ENCODE results near the gene RNF7.

The RNF7 gene

DNA sequence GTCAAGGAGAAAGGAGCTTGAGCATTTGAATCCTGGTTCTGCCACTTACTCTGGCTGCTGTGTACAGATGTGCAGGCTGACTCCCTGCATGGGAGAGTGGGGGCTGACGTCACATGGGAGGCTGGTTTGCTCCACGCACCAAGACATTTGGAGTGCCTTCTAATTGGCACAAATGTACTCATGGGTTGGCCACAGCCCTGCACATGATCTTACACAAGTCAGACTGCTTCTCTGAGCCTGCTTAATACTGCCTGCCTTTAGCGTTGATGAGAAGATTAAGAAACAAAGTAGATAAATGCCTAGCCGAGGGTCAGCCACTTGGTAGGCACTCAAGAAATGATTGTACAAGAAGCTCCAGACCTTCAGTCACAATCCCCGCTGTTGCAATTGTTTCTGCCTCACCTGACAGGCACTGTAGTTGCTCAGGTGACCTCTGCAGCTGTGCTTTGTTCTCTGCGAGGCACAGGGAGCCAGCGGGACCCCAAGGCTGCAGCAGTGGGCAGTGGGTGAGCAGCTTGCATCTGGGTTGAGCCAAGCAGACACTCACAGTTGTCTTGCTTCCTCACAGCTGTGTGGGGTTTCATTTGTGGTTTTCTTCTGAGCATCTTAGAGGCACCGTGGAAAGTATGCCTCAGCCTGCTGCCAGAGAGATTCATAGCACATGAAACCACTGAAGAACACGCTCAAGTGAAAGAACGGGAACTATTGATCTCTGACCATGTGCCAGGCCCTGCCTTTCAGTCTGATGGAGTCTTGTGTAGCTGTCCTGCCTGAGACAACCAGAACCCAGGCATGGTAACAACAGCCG, 58.2 kb downstream of the RNF7 start:
- Histone ChIP-seq H3K27ac (replicated peaks) (peak overlapping the region; percentile 86), H3K27me3 (ENCODE audit: insufficient read depth, poor library complexity, severe bottlenecking) (no peaks in the 10 kb centered on the region), H3K4me3 (replicated peaks; ENCODE audit: insufficient read depth, low read length) (0 out of 2 replicates have a peak overlapping the region, but pooled peaks have one; percentile 8)
- DNase-seq (ENCODE audit: low read depth in 1 of 2, low spot score in 1 of 2) = peak; percentile 78 to 90
- TF ChIP-seq SPI1 (IDR thresholded peaks at IDR 0.05; ENCODE audit: borderline replicate concordance, low read depth) = peak; percentile 9; the same call in 1 of the 2 replicates
- TF ChIP-seq, protein P1, sequence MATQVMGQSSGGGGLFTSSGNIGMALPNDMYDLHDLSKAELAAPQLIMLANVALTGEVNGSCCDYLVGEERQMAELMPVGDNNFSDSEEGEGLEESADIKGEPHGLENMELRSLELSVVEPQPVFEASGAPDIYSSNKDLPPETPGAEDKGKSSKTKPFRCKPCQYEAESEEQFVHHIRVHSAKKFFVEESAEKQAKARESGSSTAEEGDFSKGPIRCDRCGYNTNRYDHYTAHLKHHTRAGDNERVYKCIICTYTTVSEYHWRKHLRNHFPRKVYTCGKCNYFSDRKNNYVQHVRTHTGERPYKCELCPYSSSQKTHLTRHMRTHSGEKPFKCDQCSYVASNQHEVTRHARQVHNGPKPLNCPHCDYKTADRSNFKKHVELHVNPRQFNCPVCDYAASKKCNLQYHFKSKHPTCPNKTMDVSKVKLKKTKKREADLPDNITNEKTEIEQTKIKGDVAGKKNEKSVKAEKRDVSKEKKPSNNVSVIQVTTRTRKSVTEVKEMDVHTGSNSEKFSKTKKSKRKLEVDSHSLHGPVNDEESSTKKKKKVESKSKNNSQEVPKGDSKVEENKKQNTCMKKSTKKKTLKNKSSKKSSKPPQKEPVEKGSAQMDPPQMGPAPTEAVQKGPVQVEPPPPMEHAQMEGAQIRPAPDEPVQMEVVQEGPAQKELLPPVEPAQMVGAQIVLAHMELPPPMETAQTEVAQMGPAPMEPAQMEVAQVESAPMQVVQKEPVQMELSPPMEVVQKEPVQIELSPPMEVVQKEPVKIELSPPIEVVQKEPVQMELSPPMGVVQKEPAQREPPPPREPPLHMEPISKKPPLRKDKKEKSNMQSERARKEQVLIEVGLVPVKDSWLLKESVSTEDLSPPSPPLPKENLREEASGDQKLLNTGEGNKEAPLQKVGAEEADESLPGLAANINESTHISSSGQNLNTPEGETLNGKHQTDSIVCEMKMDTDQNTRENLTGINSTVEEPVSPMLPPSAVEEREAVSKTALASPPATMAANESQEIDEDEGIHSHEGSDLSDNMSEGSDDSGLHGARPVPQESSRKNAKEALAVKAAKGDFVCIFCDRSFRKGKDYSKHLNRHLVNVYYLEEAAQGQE (IDR thresholded peaks at IDR 0.05; ENCODE audit: insufficient replicate concordance, low read depth) = no peak
- TF ChIP-seq POLR2AphosphoS5 (IDR thresholded peaks at IDR 0.05; ENCODE audit: low read depth) = peak; percentile 86

Data from HL-60 (cell line).